H9 (cell line): ENCODE measurements around the gene LAMB1. TPM values are rescaled to one million over a fixed set of nuclear protein-coding genes. Genes with fewer than 3 reads are reported as not detected.

Experiments used
- DNase-seq: peaks from one replicate; pipeline ENCODE4 v3.0.0-alpha.2; 2017
- H2AFZ ChIP-seq: one replicate; pipeline ENCODE4 v1.6.1; 2013; ENCODE audit warnings: mild to moderate bottlenecking, low read length, control low read depth, moderate library complexity
- H2AK5ac ChIP-seq: 2 replicates; pipeline ENCODE4 v1.6.1; 2013; ENCODE audit warnings: low read length, control low read depth, mixed read lengths; ENCODE audit not compliant: insufficient read length
- H2BK120ac ChIP-seq: one replicate; pipeline ENCODE4 v1.6.1; 2013; ENCODE audit warnings: low read depth, mild to moderate bottlenecking, low read length, control low read depth, inconsistent platforms; ENCODE audit not compliant: poor library complexity, severe bottlenecking
- H2BK12ac ChIP-seq: 2 replicates; pipeline ENCODE4 v1.6.1; 2013; ENCODE audit warnings: low read length, control low read depth, mixed read lengths, low read depth; ENCODE audit not compliant: insufficient read length
- H2BK15ac ChIP-seq: 2 replicates; pipeline ENCODE4 v1.6.1; 2013; ENCODE audit warnings: low read depth, low read length, control low read depth
- H2BK20ac ChIP-seq: one replicate; pipeline ENCODE4 v1.6.1; 2013; ENCODE audit warnings: low read depth, mild to moderate bottlenecking, low read length, control low read depth, inconsistent platforms; ENCODE audit not compliant: poor library complexity, severe bottlenecking
- H2BK5ac ChIP-seq: 2 replicates; pipeline ENCODE4 v1.6.1; 2013; ENCODE audit warnings: low read length, control low read depth, mixed read lengths; ENCODE audit not compliant: insufficient read length
- H3K14ac ChIP-seq: 2 replicates; pipeline ENCODE4 v1.6.1; 2013; ENCODE audit warnings: low read length, control low read depth; ENCODE audit not compliant: insufficient read depth
- H3K18ac ChIP-seq: 2 replicates; pipeline ENCODE4 v1.6.1; 2013; ENCODE audit warnings: low read depth, mild to moderate bottlenecking, mixed read lengths, low read length, control low read depth; ENCODE audit not compliant: insufficient read length
- H3K23ac ChIP-seq: 2 replicates; pipeline ENCODE4 v1.6.1; 2013; ENCODE audit warnings: low read length, control low read depth, mixed read lengths, low read depth; ENCODE audit not compliant: insufficient read length
- H3K23me2 ChIP-seq: 2 replicates; pipeline ENCODE4 v1.6.1; 2013; ENCODE audit warnings: low read depth, mild to moderate bottlenecking, mixed read lengths, low read length, control low read depth; ENCODE audit not compliant: insufficient read length, poor library complexity, severe bottlenecking
- H3K27ac ChIP-seq: 2 replicates; pipeline ENCODE4 v1.5.1; 2013; ENCODE audit warnings: low read length, control low read depth, mixed read lengths, low read depth; ENCODE audit not compliant: insufficient read length
- H3K27me3 ChIP-seq: 2 replicates; pipeline ENCODE4 v1.6.1; 2013; ENCODE audit warnings: low read length, control low read depth, inconsistent platforms; ENCODE audit not compliant: insufficient read depth
- H3K4ac ChIP-seq: 2 replicates; pipeline ENCODE4 v1.6.1; 2013; ENCODE audit warnings: low read depth, mild to moderate bottlenecking, control low read depth, inconsistent platforms, low read length, moderate library complexity
- H3K4me1 ChIP-seq: 2 replicates; pipeline ENCODE4 v1.6.1; 2013; ENCODE audit warnings: low read length, control low read depth, inconsistent platforms; ENCODE audit not compliant: insufficient read depth
- H3K4me2 ChIP-seq: 2 replicates; pipeline ENCODE4 v1.6.1; 2013; ENCODE audit warnings: low read length, control low read depth, mixed read lengths; ENCODE audit not compliant: insufficient read length, insufficient read depth
- H3K56ac ChIP-seq: 2 replicates; pipeline ENCODE4 v1.6.1; 2013; ENCODE audit warnings: low read depth, mild to moderate bottlenecking, mixed read lengths, low read length, control low read depth; ENCODE audit not compliant: insufficient read length
- H3K79me1 ChIP-seq: 2 replicates; pipeline ENCODE4 v1.6.1; 2013; ENCODE audit warnings: low read depth, mild to moderate bottlenecking, moderate library complexity, low read length, control low read depth, inconsistent platforms; ENCODE audit not compliant: insufficient read depth, poor library complexity, severe bottlenecking
- H3K79me2 ChIP-seq: 2 replicates; pipeline ENCODE4 v1.6.1; 2013; ENCODE audit warnings: low read length, control low read depth, inconsistent platforms; ENCODE audit not compliant: insufficient read depth
- H3K9ac ChIP-seq: 2 replicates; pipeline ENCODE4 v1.6.1; 2013; ENCODE audit warnings: low read length, control low read depth, mixed read lengths; ENCODE audit not compliant: insufficient read length; ENCODE audit errors: extremely low read depth
- H3K9me3 ChIP-seq: one replicate; pipeline ENCODE4 v1.6.1; 2013; ENCODE audit warnings: low read depth, low read length, inconsistent platforms; ENCODE audit not compliant: control insufficient read depth
- H3T11ph ChIP-seq: one replicate; pipeline ENCODE4 v1.6.1; 2013; ENCODE audit warnings: mild to moderate bottlenecking, low read length, control low read depth, inconsistent platforms
- H4K20me1 ChIP-seq: one replicate; pipeline ENCODE4 v1.6.1; 2013; ENCODE audit not compliant: control insufficient read depth, insufficient read length, insufficient read depth
- H4K5ac ChIP-seq: 2 replicates; pipeline ENCODE4 v1.6.1; 2013; ENCODE audit warnings: low read depth, mild to moderate bottlenecking, mixed read lengths, low read length, control low read depth; ENCODE audit not compliant: insufficient read length
- H4K8ac ChIP-seq: replicated peaks from 2 replicates; pipeline ENCODE4 v1.6.1; 2013; ENCODE audit warnings: low read length, control low read depth, mixed read lengths, low read depth; ENCODE audit not compliant: insufficient read length
- H4K91ac ChIP-seq: 2 replicates; pipeline ENCODE4 v1.6.1; 2013; ENCODE audit warnings: low read depth, mild to moderate bottlenecking, moderate library complexity, mixed read lengths, low read length, control low read depth; ENCODE audit not compliant: insufficient read length
- H3K27ac Mint-ChIP-seq, 3 experiments: 2 replicates in 2 of 3; 3 replicates in 1 of 3; pipeline ENCODE4 v1.8.0; 2020 to 2021; ENCODE audit warnings: mixed read lengths in 3 of 3, mild to moderate bottlenecking in 1 of 3, moderate library complexity in 1 of 3
- H3K27me3 Mint-ChIP-seq: 2 replicates; pipeline ENCODE4 v1.8.0; 2021; ENCODE audit warnings: low read depth, mild to moderate bottlenecking, moderate library complexity, mixed read lengths
- H3K36me3 Mint-ChIP-seq, 3 experiments: 2 replicates in 2 of 3; 3 replicates in 1 of 3; pipeline ENCODE4 v1.8.0; 2020 to 2021; ENCODE audit warnings: low read depth in 3 of 3, mixed read lengths in 3 of 3; ENCODE audit not compliant: insufficient read depth in 1 of 3
- H3K4me1 Mint-ChIP-seq, 2 experiments: 2 replicates each; pipeline ENCODE4 v1.8.0; 2020; ENCODE audit warnings: mixed read lengths in 2 of 2
- H3K4me3 Mint-ChIP-seq, 2 experiments: 2 replicates in 1 of 2; 3 replicates in 1 of 2; pipeline ENCODE4 v1.8.0; 2020 to 2021; ENCODE audit warnings: mild to moderate bottlenecking in 2 of 2, mixed read lengths in 2 of 2, moderate library complexity in 1 of 2
- H3K9me3 Mint-ChIP-seq, 2 experiments: 2 replicates in 1 of 2; 3 replicates in 1 of 2; pipeline ENCODE4 v1.8.0; 2020; ENCODE audit warnings: mild to moderate bottlenecking in 2 of 2, mixed read lengths in 2 of 2, moderate library complexity in 1 of 2
- CTCF ChIP-seq: fragments of 200-600 bp; sonication (generic); conservative IDR thresholded peaks from 3 replicates; pipeline ENCODE4 v1.8.0; 2021; ENCODE audit warnings: antibody characterized with exemption, mild to moderate bottlenecking
- total RNA-seq: library from RNA; stranded (reverse); gene quantifications from 2 replicates; pipeline ENCODE4 v1.2.1, GENCODE V29; 2021

LAMB1 gene
- total RNA-seq, 1 experiment from 2014 or later: 75.8 TPM

- no peak overlapping the region for H3K4ac ChIP-seq
- no peak overlapping the region for H2AK5ac ChIP-seq
- H3K18ac ChIP-seq: no peak overlapping the region
- Mint-ChIP-seq H3K27me3 (peaks cover 52% of the 10 kb centered on the region), H3K4me3 (no peak overlapping the region), H3K4me1 (peaks cover 12 to 15% of the 10 kb centered on the region in 2 experiments), H3K27ac (no peak overlapping the region), H3K9me3 (no peaks in the 10 kb centered on the region), H3K36me3 (no peaks in the 10 kb centered on the region)
- no peaks in the 10 kb centered on the region for H3K79me2 ChIP-seq
- H2BK15ac ChIP-seq: no peak overlapping the region
- peaks cover 28% of the 10 kb centered on the region for H3K27me3 ChIP-seq
- H2BK20ac ChIP-seq: no peak overlapping the region
- no peak overlapping the region for H2BK120ac ChIP-seq
- H3K9ac ChIP-seq: no peak overlapping the region
- DNase-seq: no peak
- no peak overlapping the region for H3K4me2 ChIP-seq
- no peaks in the 10 kb centered on the region for H3K23me2 ChIP-seq
- no peak overlapping the region for H3K23ac ChIP-seq
- TF ChIP-seq CTCF: no peak
- H2AFZ ChIP-seq: no peak overlapping the region
- no peak overlapping the region for H3K14ac ChIP-seq
- no peaks in the 10 kb centered on the region for H3K9me3 ChIP-seq
- no peaks in the 10 kb centered on the region; the same call in 1 of the 2 replicates for H3K4me1 ChIP-seq
- H2BK12ac ChIP-seq: no peak overlapping the region
- no peak overlapping the region for H2BK5ac ChIP-seq
- H3K79me1 ChIP-seq: no peaks in the 10 kb centered on the region
- no peak overlapping the region for H4K91ac ChIP-seq
- H4K20me1 ChIP-seq: no peaks in the 10 kb centered on the region
- H3K56ac ChIP-seq: no peak overlapping the region
- no peak overlapping the region for H4K5ac ChIP-seq
- no peak overlapping the region for H4K8ac ChIP-seq
- no peak overlapping the region for H3T11ph ChIP-seq
- H3K27ac ChIP-seq: no peak overlapping the region
Observed at GRCh38 chr7:108008827-108009226, 5.9 kb upstream of the LAMB1 start.
